ENCODE results near the gene UPK3A.
A peak's percentile ranks its signal among the peaks of the same experiment; 100 is the strongest.

DNA sequence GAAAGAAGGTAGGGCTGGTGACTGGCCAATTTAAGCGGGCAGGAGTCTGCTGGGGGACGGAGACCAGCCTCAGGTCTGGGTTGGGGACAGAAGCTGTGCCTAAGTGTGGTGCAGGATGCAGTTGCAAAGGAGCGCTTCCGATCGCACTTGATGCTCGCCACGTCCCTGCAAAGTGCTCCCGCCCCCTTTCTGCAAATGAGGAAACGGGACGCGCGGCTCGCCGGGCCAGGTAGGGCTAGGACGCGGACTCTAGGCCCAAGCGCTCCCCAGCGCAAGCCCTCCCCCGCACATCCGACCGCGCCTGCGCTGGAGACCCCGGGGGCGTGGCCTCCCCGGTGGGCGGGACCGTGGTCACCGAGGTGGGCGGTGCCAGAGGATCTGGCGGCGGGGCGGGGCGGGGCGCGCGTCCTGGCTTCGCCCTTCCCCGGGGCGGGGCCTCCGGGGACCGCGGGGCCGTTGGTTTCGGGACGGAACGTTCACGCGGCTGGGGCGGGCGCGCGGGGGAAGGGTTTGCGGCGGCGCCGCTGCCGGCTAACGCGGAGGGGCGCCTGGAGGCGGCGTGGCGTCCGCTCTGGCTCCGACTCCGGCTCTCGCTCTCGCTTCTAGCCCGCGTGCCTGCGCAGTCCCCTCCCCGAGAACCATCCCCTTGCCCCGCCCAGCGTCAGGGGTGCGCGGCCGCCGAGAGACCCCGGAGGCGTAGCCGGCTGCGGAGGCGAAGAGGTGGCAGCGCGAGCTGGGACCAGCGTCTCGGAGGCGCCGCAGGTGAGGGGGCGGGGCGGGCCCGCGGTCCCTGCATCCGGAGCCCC, 24.9 kb downstream of the UPK3A start, which contains the start of gene FAM118A:
- TF ChIP-seq, protein P1, sequence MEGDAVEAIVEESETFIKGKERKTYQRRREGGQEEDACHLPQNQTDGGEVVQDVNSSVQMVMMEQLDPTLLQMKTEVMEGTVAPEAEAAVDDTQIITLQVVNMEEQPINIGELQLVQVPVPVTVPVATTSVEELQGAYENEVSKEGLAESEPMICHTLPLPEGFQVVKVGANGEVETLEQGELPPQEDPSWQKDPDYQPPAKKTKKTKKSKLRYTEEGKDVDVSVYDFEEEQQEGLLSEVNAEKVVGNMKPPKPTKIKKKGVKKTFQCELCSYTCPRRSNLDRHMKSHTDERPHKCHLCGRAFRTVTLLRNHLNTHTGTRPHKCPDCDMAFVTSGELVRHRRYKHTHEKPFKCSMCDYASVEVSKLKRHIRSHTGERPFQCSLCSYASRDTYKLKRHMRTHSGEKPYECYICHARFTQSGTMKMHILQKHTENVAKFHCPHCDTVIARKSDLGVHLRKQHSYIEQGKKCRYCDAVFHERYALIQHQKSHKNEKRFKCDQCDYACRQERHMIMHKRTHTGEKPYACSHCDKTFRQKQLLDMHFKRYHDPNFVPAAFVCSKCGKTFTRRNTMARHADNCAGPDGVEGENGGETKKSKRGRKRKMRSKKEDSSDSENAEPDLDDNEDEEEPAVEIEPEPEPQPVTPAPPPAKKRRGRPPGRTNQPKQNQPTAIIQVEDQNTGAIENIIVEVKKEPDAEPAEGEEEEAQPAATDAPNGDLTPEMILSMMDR (IDR thresholded peaks at IDR 0.05 in 2 of 3, conservative IDR thresholded peaks at IDR 0.05 in 1 of 3; ENCODE audit: control insufficient read depth in 2 of 3, extremely low read depth in 1 of 3, insufficient read depth in 1 of 3, low read depth in 3 of 3, low read length in 3 of 3) = peak in 1 of 3 experiments; percentile 10; a peak in 1 of 6 replicates
- TF ChIP-seq GATAD2B (conservative IDR thresholded peaks at IDR 0.05; ENCODE audit: low read depth) (peak; percentile 70), MTA2 (IDR thresholded peaks at IDR 0.05; ENCODE audit: low read depth) (no peak), MEF2B (IDR thresholded peaks at IDR 0.05; ENCODE audit: partially characterized antibody, poor library complexity, severe bottlenecking) (no peak), MYC (IDR thresholded peaks at IDR 0.05; ENCODE audit: insufficient read depth, insufficient read length, insufficient replicate concordance, low read length, severe bottlenecking) (peak; percentile 30), POLR2AphosphoS5 (IDR thresholded peaks at IDR 0.05; ENCODE audit: low read length) (peak; percentile 89), IKZF2 (IDR thresholded peaks at IDR 0.05) (no peak)
- TF ChIP-seq, protein P2, sequence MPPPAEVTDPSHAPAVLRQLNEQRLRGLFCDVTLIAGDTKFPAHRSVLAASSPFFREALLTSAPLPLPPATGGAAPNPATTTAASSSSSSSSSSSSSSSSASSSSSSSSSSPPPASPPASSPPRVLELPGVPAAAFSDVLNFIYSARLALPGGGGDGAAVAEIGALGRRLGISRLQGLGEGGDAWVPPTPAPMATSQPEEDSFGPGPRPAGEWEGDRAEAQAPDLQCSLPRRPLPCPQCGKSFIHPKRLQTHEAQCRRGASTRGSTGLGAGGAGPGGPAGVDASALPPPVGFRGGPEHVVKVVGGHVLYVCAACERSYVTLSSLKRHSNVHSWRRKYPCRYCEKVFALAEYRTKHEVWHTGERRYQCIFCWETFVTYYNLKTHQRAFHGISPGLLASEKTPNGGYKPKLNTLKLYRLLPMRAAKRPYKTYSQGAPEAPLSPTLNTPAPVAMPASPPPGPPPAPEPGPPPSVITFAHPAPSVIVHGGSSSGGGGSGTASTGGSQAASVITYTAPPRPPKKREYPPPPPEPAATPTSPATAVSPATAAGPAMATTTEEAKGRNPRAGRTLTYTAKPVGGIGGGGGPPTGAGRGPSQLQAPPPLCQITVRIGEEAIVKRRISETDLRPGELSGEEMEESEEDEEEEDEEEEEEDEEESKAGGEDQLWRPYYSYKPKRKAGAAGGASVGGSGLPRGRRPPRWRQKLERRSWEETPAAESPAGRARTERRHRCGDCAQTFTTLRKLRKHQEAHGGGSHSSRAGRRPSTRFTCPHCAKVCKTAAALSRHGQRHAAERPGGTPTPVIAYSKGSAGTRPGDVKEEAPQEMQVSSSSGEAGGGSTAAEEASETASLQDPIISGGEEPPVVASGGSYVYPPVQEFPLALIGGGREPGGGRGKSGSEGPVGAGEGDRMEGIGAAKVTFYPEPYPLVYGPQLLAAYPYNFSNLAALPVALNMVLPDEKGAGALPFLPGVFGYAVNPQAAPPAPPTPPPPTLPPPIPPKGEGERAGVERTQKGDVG (CRISPR knock-in tag; IDR thresholded peaks at IDR 0.05) = no peak
